ENCODE measurements around the gene ACOT7. TPM values are rescaled to one million over a fixed set of nuclear protein-coding genes. Genes with fewer than 3 reads are reported as not detected.
"Not testable (repeated sequence)": the region's sequence is repeated elsewhere in the genome, so short reads cannot be mapped to it uniquely, and the experiment has no call there.

The ACOT7 gene
- total RNA-seq, 1 experiment from 2014 or later, result 165 TPM

DNA sequence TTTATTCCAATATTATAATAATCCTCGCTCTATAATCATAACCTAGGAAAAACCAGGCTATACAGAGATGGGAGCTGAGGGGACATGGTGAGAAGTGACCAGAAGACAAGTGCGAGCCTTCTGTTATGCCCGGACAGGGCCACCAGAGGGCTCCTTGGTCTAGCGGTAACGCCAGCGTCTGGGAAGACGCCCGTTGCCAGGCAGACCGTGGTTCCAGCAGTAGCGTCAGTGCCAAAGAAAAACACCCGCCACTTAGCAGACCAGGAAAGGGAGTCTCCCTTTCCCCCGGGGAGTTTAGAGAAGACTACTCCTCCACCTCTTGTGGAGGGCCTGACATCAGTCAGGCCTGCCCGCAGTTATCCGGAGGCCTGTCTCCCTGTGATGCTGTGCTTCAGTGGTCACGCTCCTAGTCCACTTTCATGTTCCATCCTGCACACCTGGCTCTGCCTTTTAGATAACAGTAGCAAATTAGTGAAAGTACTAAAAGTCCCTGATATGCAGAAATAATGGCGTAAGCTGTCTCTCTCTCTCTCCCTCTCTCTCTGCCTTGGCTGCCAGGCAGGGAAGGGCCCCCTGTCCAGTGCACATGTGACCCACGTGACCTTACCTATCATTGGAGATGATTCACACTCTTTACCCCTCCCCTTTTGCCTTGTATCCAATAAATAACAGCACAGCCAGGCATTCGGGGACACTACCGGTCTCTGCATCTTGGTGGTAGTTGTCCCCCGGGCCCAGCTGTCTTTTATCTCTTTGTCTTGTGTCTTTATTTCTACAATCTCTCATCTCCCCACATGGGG, 30.3 kb downstream of the ACOT7 start:
- H3K9ac ChIP-seq (ENCODE audit: low read length); H3F3A ChIP-seq (ENCODE audit: low read length, unreplicated experiment); H4K20me1 ChIP-seq (ENCODE audit: low read length); H3K36me3 ChIP-seq (ENCODE audit: low read depth, low read length); H3K4me1 ChIP-seq (ENCODE audit: insufficient read depth, low read length); H3K4me3 ChIP-seq (ENCODE audit: low read length); H2AFZ ChIP-seq (ENCODE audit: low read length); BruUV-seq (replicated peaks); H3K9me3 ChIP-seq (ENCODE audit: low read length); POLR2A ChIA-PET (ENCODE audit: unreplicated experiment); H3K27me3 ChIP-seq (ENCODE audit: low read length); H3K27ac ChIP-seq (ENCODE audit: low read length); H3K9me2 ChIP-seq (replicated peaks; ENCODE audit: low read length); H3K4me2 ChIP-seq (ENCODE audit: low read length): not testable (repeated sequence)
- TF ChIP-seq, protein P1, sequence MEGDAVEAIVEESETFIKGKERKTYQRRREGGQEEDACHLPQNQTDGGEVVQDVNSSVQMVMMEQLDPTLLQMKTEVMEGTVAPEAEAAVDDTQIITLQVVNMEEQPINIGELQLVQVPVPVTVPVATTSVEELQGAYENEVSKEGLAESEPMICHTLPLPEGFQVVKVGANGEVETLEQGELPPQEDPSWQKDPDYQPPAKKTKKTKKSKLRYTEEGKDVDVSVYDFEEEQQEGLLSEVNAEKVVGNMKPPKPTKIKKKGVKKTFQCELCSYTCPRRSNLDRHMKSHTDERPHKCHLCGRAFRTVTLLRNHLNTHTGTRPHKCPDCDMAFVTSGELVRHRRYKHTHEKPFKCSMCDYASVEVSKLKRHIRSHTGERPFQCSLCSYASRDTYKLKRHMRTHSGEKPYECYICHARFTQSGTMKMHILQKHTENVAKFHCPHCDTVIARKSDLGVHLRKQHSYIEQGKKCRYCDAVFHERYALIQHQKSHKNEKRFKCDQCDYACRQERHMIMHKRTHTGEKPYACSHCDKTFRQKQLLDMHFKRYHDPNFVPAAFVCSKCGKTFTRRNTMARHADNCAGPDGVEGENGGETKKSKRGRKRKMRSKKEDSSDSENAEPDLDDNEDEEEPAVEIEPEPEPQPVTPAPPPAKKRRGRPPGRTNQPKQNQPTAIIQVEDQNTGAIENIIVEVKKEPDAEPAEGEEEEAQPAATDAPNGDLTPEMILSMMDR (conservative IDR thresholded peaks at IDR 0.05; ENCODE audit: low read depth, low read length), result peak; percentile 61
- CTCF ChIA-PET, result interaction anchor here (0.7 to 1.0 kb wide), 5 partner anchors 33 to 77 kb away, joined by 3 to 6 read pairs (median 4); no protein-coding TSS in a partner anchor
- intact Hi-C loops (cut with micrococcal nuclease), result loop anchor here (1.0 to 2.0 kb wide), 5 partner anchors 14 to 76 kb away; partner anchors contain the start of gene ACOT7
- H3K79me2 ChIP-seq (ENCODE audit: low read length), result peaks cover 50% of the 10 kb centered on the region
- peak; percentile 64 for ATAC-seq
- DNase-seq, result peak; percentile 79

DNA sequence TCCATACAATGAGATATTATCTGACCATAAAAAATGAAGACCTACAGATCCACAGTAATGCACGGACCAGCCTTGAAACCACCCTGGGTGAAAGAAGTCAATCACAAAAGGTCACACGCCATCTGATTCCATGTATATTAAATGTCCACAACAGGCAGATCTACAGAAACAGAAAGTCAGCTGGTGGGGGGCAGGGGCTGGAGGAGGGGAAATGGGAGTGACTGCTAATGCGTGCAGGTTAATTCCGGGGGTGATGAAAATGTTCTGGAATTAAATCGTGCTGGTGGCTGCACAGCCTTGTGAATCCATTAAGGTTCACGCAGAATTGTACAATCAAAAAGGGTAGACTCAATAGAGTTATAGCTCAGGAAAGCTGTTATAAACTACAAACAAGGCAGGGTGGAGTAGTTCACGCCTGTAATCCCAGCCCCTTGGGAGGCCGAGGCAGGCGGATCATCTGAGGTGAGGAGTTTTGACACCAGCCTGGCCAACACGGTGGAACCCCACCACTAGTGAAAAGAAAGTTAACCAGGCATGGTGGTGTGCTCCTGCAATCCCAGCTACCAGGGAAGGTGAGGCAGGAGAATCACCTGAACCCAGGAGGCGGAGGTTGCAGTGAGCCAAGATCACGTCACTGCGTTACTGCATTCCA, 32.3 kb downstream of the ACOT7 start:
- TF ChIP-seq, protein P1 (conservative IDR thresholded peaks at IDR 0.05; ENCODE audit: low read depth, low read length), result no peak
- TF ChIP-seq EZH2phosphoT487 (IDR thresholded peaks at IDR 0.05; ENCODE audit: borderline replicate concordance, low read length) (no peak), EZH2 (IDR thresholded peaks at IDR 0.05; ENCODE audit: low read length, unreplicated experiment) (no peak)
- DNase-seq, result no peak
- no peaks in the 10 kb centered on the region for H4K20me1 ChIP-seq (ENCODE audit: low read length)
- no peak overlapping the region for H3K27ac ChIP-seq (ENCODE audit: low read length)
- H3K9me2 ChIP-seq (replicated peaks; ENCODE audit: low read length), result no peaks in the 10 kb centered on the region
- BruUV-seq (replicated peaks), result no TSS peak
- H3K4me2 ChIP-seq (ENCODE audit: low read length), result no peak overlapping the region
- no peak for ATAC-seq
- H3K36me3 ChIP-seq (ENCODE audit: low read depth, low read length), result no peaks in the 10 kb centered on the region; the same call in 1 of the 2 replicates
- H3K9me3 ChIP-seq (ENCODE audit: low read length), result no peaks in the 10 kb centered on the region
- H3K4me1 ChIP-seq (ENCODE audit: insufficient read depth, low read length), result no peaks in the 10 kb centered on the region
- H3F3A ChIP-seq (ENCODE audit: low read length, unreplicated experiment), result no peaks in the 10 kb centered on the region
- intact Hi-C loops (cut with micrococcal nuclease), result no loop called here
- ChIA-PET CTCF (interaction anchor here (1.0 kb wide), 1 partner anchor 115 kb away, joined by 4 read pairs; no protein-coding TSS in a partner anchor), POLR2A (ENCODE audit: unreplicated experiment) (no interaction called here)
- no peak overlapping the region for H2AFZ ChIP-seq (ENCODE audit: low read length)
- H3K9ac ChIP-seq (ENCODE audit: low read length), result no peak overlapping the region
- no peaks in the 10 kb centered on the region for H3K27me3 ChIP-seq (ENCODE audit: low read length)
- H3K4me3 ChIP-seq (ENCODE audit: low read length), result no peak overlapping the region
- H3K79me2 ChIP-seq (ENCODE audit: low read length), result peaks cover 54% of the 10 kb centered on the region

All from PC-3 (cell line).